GM21576 (cell line): ENCODE data around the gene VMO1.

Experiments
- ATAC-seq: cut with Tn5 transposase; IDR thresholded peaks from one replicate; pipeline ENCODE4 v1.9.1; 2021; ENCODE audit warnings: mild to moderate bottlenecking, moderate library complexity; ENCODE audit not compliant: unreplicated experiment

The VMO1 gene

GRCh38 chr17:4786106-4786511, at the start of gene VMO1:
TSS of gene VMO1 (minus strand) at chr17:4786364. CDS start at chr17:4786352, 12 bp downstream.
- ATAC-seq: no peak

DNA sequence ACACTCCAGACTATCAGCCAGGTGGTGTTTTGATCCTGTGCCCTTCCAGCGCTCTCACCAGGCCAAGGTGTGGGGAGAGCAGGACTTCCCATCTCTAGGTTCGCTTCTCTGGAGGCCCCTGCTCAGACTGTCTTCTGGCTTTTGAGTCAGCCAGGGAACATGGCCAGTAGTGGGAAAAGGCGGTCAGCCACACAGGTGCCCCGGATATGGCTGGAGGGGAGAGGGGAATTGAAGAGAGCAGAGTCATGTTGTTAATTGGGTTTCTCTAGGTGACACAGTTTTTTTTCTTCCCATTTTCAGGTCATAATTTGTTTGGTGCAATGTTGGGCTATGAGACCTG, 48.5 kb upstream of the VMO1 start:
- no peak for ATAC-seq

DNA sequence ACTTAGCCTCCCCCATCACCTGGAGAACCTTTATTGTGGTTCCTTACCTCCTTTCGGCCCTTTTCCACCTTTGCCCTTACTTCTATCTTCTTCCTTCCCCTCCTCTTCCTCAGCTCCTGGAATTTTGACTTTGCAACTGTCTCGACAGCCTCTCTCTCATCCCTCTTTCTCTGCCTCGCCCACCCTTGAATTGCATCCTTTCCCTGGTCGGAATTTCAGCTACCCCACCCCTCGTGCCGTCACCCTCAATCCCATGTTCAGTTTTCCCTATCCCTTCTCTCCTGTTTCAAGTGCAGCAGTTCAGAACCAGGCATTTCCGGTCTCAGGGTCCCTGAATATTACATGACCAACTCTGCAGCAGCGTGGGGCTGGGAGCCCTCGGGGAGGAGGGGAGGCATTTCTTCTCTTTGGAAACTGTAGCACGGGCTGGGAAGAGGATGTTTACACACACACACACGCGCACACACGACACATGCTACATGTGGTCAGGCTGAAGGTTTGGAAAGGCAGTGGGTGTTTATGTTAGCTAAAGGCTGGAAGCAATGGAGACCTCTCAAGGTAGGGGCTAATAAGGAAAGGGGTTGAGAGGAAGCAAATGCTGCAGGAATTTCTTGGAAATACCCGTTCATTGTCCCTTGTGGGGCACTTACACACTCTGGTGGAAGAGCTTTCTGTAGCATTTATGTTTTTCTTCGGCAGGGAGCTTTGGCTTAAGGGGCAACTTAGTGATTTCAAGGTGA, 47.9 kb upstream of the VMO1 start:
- no peak for ATAC-seq

DNA sequence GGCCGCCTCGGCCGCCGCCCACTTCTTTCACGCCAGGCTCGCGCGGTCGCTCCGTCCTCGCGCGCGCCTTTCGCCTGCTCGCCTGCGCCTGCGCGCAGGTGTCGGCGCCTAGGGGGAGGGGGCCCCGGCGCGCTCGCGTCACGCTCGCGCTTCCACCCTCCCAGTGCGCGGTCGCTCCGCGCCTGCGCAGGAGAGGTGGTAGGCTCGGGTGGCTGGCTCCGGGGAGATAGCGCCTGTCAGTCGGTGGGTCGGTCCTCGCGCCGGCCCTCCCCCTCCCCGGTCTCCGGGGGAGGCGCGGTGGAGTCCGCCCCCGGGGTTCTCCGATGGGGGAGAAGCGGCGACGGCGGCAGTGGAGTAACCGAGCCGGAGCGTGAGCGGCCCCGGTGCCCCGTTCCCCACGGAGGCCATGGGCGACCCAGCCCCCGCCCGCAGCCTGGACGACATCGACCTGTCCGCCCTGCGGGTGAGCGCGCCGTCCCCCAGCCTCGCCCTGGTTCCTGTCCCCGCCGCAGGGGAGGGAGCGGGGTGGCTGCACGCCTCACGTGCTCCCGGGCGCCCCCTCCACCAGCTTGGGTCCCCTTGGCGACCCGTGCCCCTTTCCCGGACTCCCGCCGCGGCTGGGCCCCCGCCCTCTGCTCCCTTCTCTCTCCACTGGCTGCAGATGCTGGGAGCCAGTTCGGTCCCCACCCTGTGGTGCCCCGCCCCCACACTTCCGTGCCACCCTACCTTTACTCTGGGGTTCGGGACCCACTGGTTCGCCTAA, 47.2 kb upstream of the VMO1 start, which contains the start of gene MINK1:
Gene MINK1 (plus strand): TSS at position 163 of the 763 bp plus-strand sequence. CDS start 244 bp downstream, at position 407.
- ATAC-seq: peak; percentile 81

- peak; percentile 10 for ATAC-seq
Measured at GRCh38 chr17:4832829-4833177, 46.6 kb upstream of the VMO1 start.

- ATAC-seq: no peak
Measured at GRCh38 chr17:4827399-4827798, 41.2 kb upstream of the VMO1 start.

DNA sequence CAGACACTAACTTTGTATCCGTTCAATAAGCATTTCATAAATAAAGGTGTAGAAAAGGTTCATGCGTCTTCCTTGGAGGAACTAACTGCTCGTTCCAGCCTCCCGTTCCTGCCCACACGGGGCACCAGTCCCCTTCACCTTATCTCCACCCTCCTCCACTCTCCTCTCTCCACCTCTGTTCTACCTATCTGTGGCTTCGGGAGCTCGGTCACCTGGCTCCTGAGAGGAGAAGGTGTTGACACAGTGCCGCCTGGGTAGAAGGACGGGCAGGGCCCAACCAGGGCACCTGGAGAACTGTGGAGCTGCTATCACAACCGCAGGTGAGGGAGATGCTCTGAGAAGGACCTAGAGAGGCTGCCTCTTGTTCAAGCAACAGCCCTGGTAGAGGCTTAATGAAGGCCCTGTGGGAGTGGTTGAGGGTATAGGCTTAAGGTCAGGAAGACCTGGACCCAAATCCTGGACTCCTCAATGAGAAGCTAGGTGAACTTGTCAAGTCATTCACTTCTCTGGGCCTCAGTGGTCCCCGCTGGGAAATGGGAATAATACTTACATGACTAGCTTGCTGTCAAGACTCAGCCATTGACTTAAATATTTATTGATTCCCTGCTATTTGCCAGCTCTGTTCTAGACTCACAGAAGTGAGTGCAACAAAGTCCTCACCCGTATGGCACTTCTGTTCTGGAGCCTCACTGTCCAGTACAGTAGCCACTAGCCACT, 37.4 kb upstream of the VMO1 start:
- no peak for ATAC-seq

GRCh38 chr17:4822835-4823234, 36.7 kb upstream of the VMO1 start:
- ATAC-seq: no peak

GRCh38 chr17:4818276-4818675, 32.1 kb upstream of the VMO1 start:
- ATAC-seq: no peak

DNA sequence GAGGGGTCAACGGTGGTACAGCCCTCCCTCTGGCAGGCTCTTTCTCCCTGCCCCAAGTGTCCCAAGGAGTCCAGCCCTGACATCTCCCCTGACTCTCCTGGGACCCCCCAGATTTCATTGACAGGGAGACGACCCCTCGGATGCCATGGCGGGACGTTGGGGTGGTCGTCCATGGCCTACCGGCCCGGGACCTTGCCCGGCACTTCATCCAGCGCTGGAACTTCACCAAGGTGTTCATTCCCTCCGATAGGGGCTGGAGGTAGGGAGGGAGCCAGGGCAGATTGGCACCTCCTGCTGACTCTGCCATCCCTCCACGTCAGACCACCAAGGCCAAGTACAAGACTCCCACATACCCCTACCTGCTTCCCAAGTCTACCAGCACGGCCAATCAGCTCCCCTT, 30.7 kb upstream of the VMO1 start:
- ATAC-seq: no peak

GRCh38 chr17:4815043-4815675, 29.0 kb upstream of the VMO1 start:
- no peak for ATAC-seq

- ATAC-seq: no peak
Measured at GRCh38 chr17:4812690-4813089, 26.5 kb upstream of the VMO1 start.

DNA sequence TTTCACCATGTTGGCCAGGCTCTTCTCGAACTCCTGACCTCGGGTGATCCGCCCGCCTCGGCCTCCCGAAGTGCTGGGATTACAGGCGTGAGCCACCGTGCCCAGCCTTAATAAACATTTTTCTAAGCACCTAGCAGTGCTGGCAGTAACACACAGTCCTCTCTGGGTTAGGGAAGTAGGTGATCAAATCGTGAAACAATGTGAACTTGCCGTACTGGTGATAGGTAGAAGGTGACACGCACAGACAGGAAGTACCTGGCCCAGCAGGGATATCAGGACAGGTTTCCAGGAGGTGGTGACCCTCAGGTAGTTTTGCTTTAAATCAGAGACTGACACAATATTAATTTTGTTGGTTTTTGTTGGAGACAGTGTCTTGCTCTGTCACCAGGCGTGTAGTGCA, 25.3 kb upstream of the VMO1 start:
- no peak for ATAC-seq

DNA sequence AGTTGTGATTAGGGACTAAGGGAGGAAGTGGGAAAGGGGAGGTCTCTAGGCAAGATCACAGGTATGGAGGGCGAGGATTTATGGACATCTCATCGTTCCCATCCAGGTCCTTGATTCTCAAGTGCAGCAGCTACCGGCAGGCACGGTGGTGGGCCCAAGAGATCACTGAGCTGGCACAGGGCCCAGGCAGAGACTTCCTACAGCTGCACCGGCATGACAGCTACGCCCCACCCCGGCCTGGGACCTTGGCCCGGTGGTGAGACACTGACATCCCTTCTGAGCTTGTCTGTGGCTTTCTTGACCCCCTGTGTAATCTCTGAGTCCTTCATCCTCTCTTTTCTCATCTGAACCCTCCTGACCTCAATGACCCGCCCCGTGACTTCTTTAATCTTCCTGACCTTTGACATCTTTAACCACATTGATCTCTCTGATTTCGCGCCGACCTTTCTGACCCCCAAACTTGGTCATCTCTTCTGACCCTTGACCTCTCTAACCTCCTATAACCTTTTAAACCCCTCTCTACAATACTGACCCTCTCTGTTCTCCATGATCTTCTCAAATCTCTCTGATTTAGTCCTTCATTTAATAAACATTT, 24.6 kb upstream of the VMO1 start:
- no peak for ATAC-seq

DNA sequence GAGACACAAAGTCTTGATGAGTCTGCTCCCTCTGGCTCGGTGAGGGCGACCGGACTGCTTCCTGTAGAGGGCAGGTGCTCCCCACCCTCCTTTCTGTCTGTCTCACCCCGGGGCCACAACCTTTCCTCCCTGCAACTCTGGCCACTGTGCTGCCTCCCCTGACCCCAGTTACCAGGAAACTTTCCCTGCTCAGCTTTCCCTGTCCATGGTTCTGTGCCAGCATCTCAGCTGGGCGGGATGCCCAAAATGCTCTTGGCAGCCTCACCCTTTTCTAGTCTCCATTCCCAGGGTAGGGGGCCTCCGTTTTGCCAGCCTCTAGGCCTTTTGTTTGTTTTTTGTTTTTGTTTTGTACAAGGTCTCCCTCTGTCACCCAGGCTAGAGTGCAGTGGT, 22.2 kb upstream of the VMO1 start:
- ATAC-seq: no peak

- no peak for ATAC-seq
Measured at GRCh38 chr17:4807605-4808377, 21.6 kb upstream of the VMO1 start.

DNA sequence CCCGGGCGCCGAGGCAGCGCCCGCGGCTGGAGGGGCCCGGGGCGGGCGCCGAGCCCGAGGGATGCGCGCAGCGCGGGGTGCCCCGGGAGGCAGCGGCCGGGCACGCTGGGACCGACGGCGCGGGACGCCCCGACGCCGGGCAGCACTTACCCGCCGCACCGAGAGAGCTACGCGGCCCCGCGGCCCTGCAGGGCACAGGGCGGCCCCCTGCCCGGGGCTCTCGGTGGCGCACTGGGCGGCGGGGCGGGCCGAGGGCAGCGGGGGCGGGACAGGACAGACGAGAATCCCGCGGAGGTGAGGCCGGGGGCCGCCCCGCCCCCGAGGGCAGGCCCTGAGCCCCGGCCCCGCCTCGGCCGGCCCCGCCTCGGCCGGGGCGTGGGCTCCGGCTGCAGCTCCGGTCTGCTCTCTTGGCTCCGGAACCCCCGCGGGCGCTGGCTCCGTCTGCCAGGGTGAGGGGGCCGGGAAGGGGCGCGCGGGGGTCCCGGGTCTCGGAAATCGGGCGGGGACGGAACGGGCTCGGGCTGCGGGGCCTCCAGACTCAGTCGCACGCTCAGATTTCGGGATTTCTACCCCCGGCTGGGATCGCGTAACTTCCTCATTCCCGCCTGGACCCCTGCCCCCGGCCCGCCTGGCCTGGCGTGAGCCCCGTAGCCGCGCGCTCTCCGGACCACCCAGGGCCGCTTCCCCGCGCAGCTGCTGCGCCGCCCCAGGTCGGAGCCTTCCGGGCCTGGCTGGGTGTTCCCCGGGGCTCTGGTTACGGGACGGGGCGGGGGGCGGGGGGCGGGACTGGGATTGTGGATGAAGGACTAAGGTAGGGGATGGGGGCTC, 20.8 kb upstream of the VMO1 start, which contains the start of gene PLD2:
Gene PLD2 (plus strand): TSS at position 376 of the 828 bp plus-strand sequence. CDS start 621 bp downstream, outside the sequence.
- ATAC-seq: peak; percentile 83

DNA sequence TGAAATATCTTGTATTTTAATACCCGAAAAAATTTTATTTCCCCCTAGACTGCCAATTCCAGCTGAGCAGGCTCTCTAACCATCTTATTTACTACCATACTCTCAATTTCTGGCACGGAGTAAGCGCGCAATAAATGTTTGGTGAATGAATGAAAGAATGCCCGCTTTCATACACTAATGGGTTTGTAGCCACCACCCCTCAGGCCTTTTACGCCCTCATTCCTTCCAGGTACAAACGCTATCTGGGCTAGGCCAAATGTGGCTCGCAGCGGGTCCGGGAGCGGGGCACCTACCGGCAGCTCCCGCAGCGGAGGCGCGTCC, 20.3 kb upstream of the VMO1 start:
- no peak for ATAC-seq

DNA sequence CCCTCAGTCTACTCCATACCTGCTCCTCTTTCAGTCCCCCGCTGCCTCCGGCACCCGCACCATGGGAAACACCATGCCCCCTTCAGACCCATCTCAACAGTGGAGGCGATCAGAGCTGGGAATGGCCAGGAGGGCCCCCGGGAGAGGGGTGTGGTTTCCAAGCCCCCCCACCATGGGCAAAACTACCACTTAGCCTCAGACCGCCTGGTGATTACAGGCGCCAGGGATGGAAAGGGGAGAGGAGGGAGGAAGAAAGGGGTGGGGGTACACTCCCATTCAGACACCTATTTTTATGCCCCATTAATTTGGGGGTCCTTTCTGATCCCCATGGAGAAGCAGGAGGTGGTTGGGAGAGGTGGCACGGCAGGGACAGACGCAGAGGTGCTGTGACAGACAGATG, 16.1 kb upstream of the VMO1 start, which contains the start of gene C17orf114:
Gene C17orf114 (minus strand): TSS at position 101 of the 400 bp plus-strand sequence.
- ATAC-seq: no peak
